ENCODE measurements around the gene VPS13A. TPM values are rescaled to one million over a fixed set of nuclear protein-coding genes. Genes with fewer than 3 reads are reported as not detected.

The VPS13A gene
- total and polyA plus RNA-seq, 12 donors: 16.2 to 64.0 (median 32.2) TPM

DNA sequence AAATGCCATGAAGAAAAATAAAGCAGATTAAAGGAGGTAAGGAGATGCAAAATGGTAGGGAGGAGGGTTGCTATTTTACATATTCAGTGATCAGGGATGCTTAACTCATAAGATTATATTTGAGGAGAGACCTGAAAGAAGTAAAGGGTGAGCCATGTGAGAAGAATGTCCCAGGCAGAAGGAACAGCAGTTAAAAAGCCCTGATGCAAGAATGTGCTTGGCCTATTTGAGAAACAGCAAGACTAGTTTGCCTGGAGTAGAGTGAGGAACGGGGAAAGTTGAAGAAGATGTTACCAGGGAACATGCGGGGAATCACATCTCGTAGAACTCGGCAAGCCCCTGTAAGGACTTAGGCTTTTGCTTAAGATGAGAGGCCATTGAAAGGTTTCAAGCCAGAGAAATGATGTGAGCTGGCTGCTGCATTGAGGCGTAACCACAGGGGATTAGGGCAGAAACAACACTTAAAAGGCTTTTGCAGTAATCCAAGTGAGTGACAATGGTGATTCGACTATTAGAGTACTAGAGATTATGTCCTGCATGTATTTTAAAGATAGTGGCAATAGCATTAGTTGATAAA, 198.7 kb downstream of the VPS13A start:
- DNase-seq: no peak
- intact Hi-C loops (cut with DNase I): no loop called here
- Histone ChIP-seq H3K4me1 (replicated peaks in 1 of 2) (no peaks in the 10 kb centered on the region), H3K27ac (no peak overlapping the region), H3K9me3 (replicated peaks in 1 of 3) (no peaks in the 10 kb centered on the region), H3K36me3 (replicated peaks in 1 of 2) (peaks cover 0 to 4% of the 10 kb centered on the region in 2 donors), H3K27me3 (no peaks in the 10 kb centered on the region), H3K4me3 (no peak overlapping the region)
- WGBS, 4 donors: 97 to 98% (median 97%) methylated on average over 6 of the region's 6 CpGs
- TF ChIP-seq, protein P1, sequence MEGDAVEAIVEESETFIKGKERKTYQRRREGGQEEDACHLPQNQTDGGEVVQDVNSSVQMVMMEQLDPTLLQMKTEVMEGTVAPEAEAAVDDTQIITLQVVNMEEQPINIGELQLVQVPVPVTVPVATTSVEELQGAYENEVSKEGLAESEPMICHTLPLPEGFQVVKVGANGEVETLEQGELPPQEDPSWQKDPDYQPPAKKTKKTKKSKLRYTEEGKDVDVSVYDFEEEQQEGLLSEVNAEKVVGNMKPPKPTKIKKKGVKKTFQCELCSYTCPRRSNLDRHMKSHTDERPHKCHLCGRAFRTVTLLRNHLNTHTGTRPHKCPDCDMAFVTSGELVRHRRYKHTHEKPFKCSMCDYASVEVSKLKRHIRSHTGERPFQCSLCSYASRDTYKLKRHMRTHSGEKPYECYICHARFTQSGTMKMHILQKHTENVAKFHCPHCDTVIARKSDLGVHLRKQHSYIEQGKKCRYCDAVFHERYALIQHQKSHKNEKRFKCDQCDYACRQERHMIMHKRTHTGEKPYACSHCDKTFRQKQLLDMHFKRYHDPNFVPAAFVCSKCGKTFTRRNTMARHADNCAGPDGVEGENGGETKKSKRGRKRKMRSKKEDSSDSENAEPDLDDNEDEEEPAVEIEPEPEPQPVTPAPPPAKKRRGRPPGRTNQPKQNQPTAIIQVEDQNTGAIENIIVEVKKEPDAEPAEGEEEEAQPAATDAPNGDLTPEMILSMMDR (IDR thresholded peaks at IDR 0.05): no peak
- TF ChIP-seq POLR2A (IDR thresholded peaks at IDR 0.05): no peak

DNA sequence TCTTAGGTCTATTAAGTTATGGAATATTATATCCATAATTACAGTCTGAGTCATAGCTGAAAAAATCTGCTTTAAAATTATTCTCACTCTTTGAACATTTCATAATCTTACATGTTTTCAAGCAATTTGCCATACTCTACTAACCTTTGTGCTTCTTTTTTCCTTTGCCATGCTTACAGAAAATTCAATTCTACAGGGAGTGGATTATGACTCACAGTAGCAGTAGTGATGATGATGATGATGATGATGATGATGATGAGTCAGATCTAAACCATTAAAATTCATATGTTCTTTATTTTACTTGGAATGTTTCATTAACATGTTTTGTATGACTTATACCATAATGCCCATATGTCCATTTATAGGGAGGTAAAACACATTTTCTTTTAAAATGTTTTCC, 207.1 kb downstream of the VPS13A start:
- no peaks in the 10 kb centered on the region for H3K27me3 ChIP-seq
- no peaks in the 10 kb centered on the region for H3K4me1 ChIP-seq (replicated peaks in 1 of 2)
- H3K9me3 ChIP-seq (replicated peaks in 1 of 3): peaks cover 0 to 4% (median 0%) of the 10 kb centered on the region in 3 donors
- H3K27ac ChIP-seq: no peak overlapping the region
- intact Hi-C loops (cut with DNase I): no loop called here
- H3K36me3 ChIP-seq (replicated peaks in 1 of 2): no peaks in the 10 kb centered on the region
- no peak for DNase-seq
- H3K4me3 ChIP-seq: no peak overlapping the region
- TF ChIP-seq POLR2A (IDR thresholded peaks at IDR 0.05): no peak
- TF ChIP-seq, protein P1 (IDR thresholded peaks at IDR 0.05): no peak

DNA sequence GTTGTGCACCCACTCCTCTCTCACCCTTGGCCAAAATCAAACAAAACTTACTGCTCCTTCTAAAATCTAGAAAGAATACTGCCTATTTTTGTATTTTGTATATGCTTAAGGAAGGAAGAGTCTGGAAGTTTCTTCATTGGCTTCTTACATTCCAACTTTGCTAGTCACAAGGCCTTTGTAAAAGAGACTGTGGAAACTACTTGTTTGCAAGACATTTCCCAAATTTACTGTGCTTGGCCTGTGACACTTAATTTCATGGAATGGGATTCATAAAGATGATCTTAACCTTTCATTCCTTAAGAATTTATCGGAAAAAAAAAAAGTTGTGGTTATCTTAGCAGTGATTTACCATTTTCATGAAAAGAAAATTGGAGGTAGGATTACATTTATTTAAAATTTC, 208.9 kb downstream of the VPS13A start:
- peaks cover 0 to 4% (median 0%) of the 10 kb centered on the region in 3 donors for H3K9me3 ChIP-seq (replicated peaks in 1 of 3)
- no peaks in the 10 kb centered on the region for H3K27me3 ChIP-seq
- TF ChIP-seq, protein P1 (IDR thresholded peaks at IDR 0.05): no peak
- TF ChIP-seq POLR2A (IDR thresholded peaks at IDR 0.05): no peak
- no peaks in the 10 kb centered on the region for H3K4me1 ChIP-seq (replicated peaks in 1 of 2)
- intact Hi-C loops (cut with DNase I): no loop called here
- no peak overlapping the region for H3K4me3 ChIP-seq
- H3K27ac ChIP-seq: no peak overlapping the region
- no peak for DNase-seq
- 43 to 100% (median 54%) methylated on average over 1 of the region's 1 CpG for WGBS, 4 donors
- no peaks in the 10 kb centered on the region for H3K36me3 ChIP-seq (replicated peaks in 1 of 2)

DNA sequence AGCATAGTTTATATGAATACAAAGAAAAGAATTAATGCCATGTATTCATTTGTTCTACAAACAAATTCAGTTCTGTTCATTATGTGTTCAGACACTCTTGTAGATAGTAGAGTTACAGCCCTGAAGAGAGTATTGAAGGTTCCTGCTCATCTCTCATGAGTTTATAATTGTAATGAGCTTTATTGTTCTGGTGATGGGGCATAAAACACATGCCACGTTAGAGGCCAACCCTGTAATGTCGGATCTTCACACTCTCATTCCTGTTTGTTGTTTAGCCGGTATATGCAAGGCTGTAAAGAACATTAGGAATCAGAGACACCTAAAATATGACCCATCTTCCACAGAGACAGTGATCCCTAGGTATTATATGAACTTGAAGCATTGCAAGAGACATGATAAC, 214.5 kb downstream of the VPS13A start:
- WGBS, 4 donors: 93 to 98% (median 95%) methylated on average over 3 of the region's 3 CpGs
- Histone ChIP-seq H3K27ac (no peak overlapping the region), H3K4me1 (replicated peaks in 1 of 2) (no peaks in the 10 kb centered on the region), H3K27me3 (no peaks in the 10 kb centered on the region), H3K4me3 (no peak overlapping the region), H3K9me3 (replicated peaks in 1 of 3) (peaks cover 0 to 4% (median 0%) of the 10 kb centered on the region in 3 donors), H3K36me3 (replicated peaks in 1 of 2) (no peaks in the 10 kb centered on the region)
- TF ChIP-seq, protein P1 (IDR thresholded peaks at IDR 0.05): no peak
- TF ChIP-seq POLR2A (IDR thresholded peaks at IDR 0.05): no peak
- intact Hi-C loops (cut with DNase I): no loop called here
- no peak for DNase-seq

All from adrenal gland (tissue), 12 donors.